Endothelial cell of umbilical vein (primary cell): ENCODE data around the gene RBP5.

Experiments used
- CTCF ChIP-seq, 2 donors: IDR thresholded peaks; 1 replicate in 1 of 2; 2 replicates in 1 of 2; pipeline ENCODE4 v1.5.1; 2011; ENCODE audit warnings: low read length in 2 of 2, mild to moderate bottlenecking in 2 of 2, moderate library complexity in 2 of 2, control low read depth in 1 of 2, inconsistent platforms in 1 of 2, low read depth in 1 of 2; ENCODE audit not compliant: insufficient read depth in 1 of 2; ENCODE audit errors: extremely low read depth in 1 of 2
- EZH2 ChIP-seq: IDR thresholded peaks from 2 replicates; pipeline ENCODE4 v1.6.1; 2012; ENCODE audit warnings: borderline replicate concordance, low read depth, mild to moderate bottlenecking, moderate library complexity, low read length, inconsistent platforms; ENCODE audit not compliant: severe bottlenecking
- FOS ChIP-seq: IDR thresholded peaks from 2 replicates; pipeline ENCODE4 v1.6.1; 2011; ENCODE audit warnings: mild to moderate bottlenecking, low read length, moderate library complexity, borderline replicate concordance; ENCODE audit not compliant: insufficient read depth
- GATA2 ChIP-seq: IDR thresholded peaks from 2 replicates; pipeline ENCODE4 v1.7.0; 2011; ENCODE audit warnings: low read depth, mild to moderate bottlenecking, moderate library complexity, mixed read lengths, low read length; ENCODE audit not compliant: insufficient read length, insufficient read depth
- JUN ChIP-seq: IDR thresholded peaks from 2 replicates; pipeline ENCODE4 v1.6.1; 2011; ENCODE audit warnings: borderline replicate concordance, low read depth; ENCODE audit not compliant: insufficient read length, insufficient read depth
- MAX ChIP-seq: IDR thresholded peaks from 2 replicates; pipeline ENCODE4 v1.6.1; 2011; ENCODE audit not compliant: insufficient read depth, insufficient read length
- MYC ChIP-seq: IDR thresholded peaks from one replicate; pipeline ENCODE4 v1.6.1; 2011; ENCODE audit warnings: mild to moderate bottlenecking, low read depth, low read length
- POLR2A ChIP-seq: IDR thresholded peaks from 2 replicates; pipeline ENCODE4 v1.6.1; 2012; ENCODE audit warnings: low read depth, mild to moderate bottlenecking, control low read depth, low read length
- POLR2AphosphoS5 ChIP-seq: IDR thresholded peaks from 2 replicates; pipeline ENCODE4 v1.6.1; 2012; ENCODE audit warnings: low read depth, mild to moderate bottlenecking, control low read depth, low read length, moderate library complexity; ENCODE audit not compliant: insufficient read depth

GRCh38 chr12:7169951-7170350 is 41.3 kb upstream of the RBP5 start:
- TF ChIP-seq EZH2 (no peak), MAX (no peak), CTCF (IDR thresholded peaks at IDR 0.05; ENCODE audit: extremely low read depth in 1 of 2, insufficient read depth in 1 of 2, low read depth in 1 of 2, low read length in 2 of 2) (no peak), GATA2 (no peak), POLR2AphosphoS5 (no peak), POLR2A (no peak), FOS (no peak), JUN (no peak), MYC (no peak)
